Neuronal stem cell (in vitro differentiated cells): ENCODE data around the gene RADX.

Source experiments
- DNase-seq: peaks from one replicate; pipeline ENCODE4 v3.0.0-alpha.2; 2013; ENCODE audit warnings: low spot score
- H2AFZ ChIP-seq: one replicate; pipeline ENCODE4 v1.6.1; 2013; ENCODE audit warnings: mild to moderate bottlenecking, low read length, inconsistent platforms
- H2AK5ac ChIP-seq: 2 replicates; pipeline ENCODE4 v1.6.1; 2013; ENCODE audit warnings: low read depth, mild to moderate bottlenecking, inconsistent platforms, low read length, moderate library complexity, mixed read lengths
- H2BK120ac ChIP-seq: 2 replicates; pipeline ENCODE4 v1.6.1; 2013; ENCODE audit warnings: low read depth, mild to moderate bottlenecking, inconsistent platforms, low read length, moderate library complexity, mixed read lengths
- H2BK12ac ChIP-seq: one replicate; pipeline ENCODE4 v1.6.1; 2013; ENCODE audit warnings: low read length, inconsistent platforms
- H2BK15ac ChIP-seq: 2 replicates; pipeline ENCODE4 v1.6.1; 2013; ENCODE audit warnings: mild to moderate bottlenecking, low read length, inconsistent platforms, mixed read lengths
- H2BK5ac ChIP-seq: one replicate; pipeline ENCODE4 v1.6.1; 2013; ENCODE audit warnings: inconsistent platforms, mild to moderate bottlenecking, low read length, moderate library complexity
- H3K14ac ChIP-seq: one replicate; pipeline ENCODE4 v1.6.1; 2013; ENCODE audit warnings: low read length, inconsistent platforms
- H3K18ac ChIP-seq: 2 replicates; pipeline ENCODE4 v1.6.1; 2013; ENCODE audit warnings: low read length, inconsistent platforms
- H3K23ac ChIP-seq: 2 replicates; pipeline ENCODE4 v1.6.1; 2013; ENCODE audit warnings: low read depth, mild to moderate bottlenecking, mixed read lengths, low read length, inconsistent platforms; ENCODE audit not compliant: poor library complexity
- H3K27ac ChIP-seq: replicated peaks from 3 replicates; pipeline ENCODE4 v1.5.1; 2013; ENCODE audit warnings: low read length, inconsistent platforms
- H3K27me3 ChIP-seq, 3 experiments: 2 replicates each; pipeline ENCODE4 v1.6.1; 2013; ENCODE audit warnings: low read length in 3 of 3, mild to moderate bottlenecking in 2 of 3, inconsistent platforms in 1 of 3, low read depth in 1 of 3, mixed read lengths in 1 of 3, moderate library complexity in 1 of 3; ENCODE audit not compliant: control insufficient read depth in 3 of 3, insufficient read depth in 3 of 3
- H3K36me3 ChIP-seq, 2 donors: replicated peaks in 1 of 2; 2 replicates each; pipeline ENCODE4 v1.6.1; 2013; ENCODE audit warnings: low read length in 2 of 2; ENCODE audit not compliant: control insufficient read depth in 2 of 2, insufficient read depth in 2 of 2
- H3K4ac ChIP-seq: 2 replicates; pipeline ENCODE4 v1.6.1; 2013; ENCODE audit warnings: inconsistent platforms, mild to moderate bottlenecking, low read length, moderate library complexity
- H3K4me1 ChIP-seq, 2 donors: 1 replicate in 1 of 2; 2 replicates in 1 of 2; pipeline ENCODE4 v1.6.1; 2013; ENCODE audit warnings: low read length in 2 of 2, low read depth in 1 of 2; ENCODE audit not compliant: control insufficient read depth in 2 of 2, insufficient read depth in 1 of 2
- H3K4me2 ChIP-seq: one replicate; pipeline ENCODE4 v1.6.1; 2013; ENCODE audit warnings: mild to moderate bottlenecking, low read length, inconsistent platforms; ENCODE audit not compliant: insufficient read depth, poor library complexity, severe bottlenecking
- H3K4me3 ChIP-seq, 2 donors: 2 replicates each; pipeline ENCODE4 v1.5.1; 2013; ENCODE audit warnings: low read length in 2 of 2, mild to moderate bottlenecking in 2 of 2, inconsistent platforms in 1 of 2, moderate library complexity in 1 of 2
- H3K79me1 ChIP-seq: one replicate; pipeline ENCODE4 v1.6.1; 2013; ENCODE audit warnings: low read depth, mild to moderate bottlenecking, inconsistent platforms, low read length, moderate library complexity
- H3K9ac ChIP-seq: one replicate; pipeline ENCODE4 v1.6.1; 2013; ENCODE audit warnings: mild to moderate bottlenecking, low read depth, low read length, inconsistent platforms; ENCODE audit not compliant: poor library complexity
- H3K9me3 ChIP-seq, 2 donors: replicated peaks in 1 of 2; 2 replicates each; pipeline versions ENCODE3 to v1.6.1; 2013; ENCODE audit warnings: low read length in 2 of 2, mild to moderate bottlenecking in 2 of 2, inconsistent platforms in 1 of 2, low read depth in 1 of 2, mixed read lengths in 1 of 2, moderate library complexity in 1 of 2; ENCODE audit not compliant: control insufficient read depth in 2 of 2, insufficient read depth in 1 of 2
- H4K8ac ChIP-seq: one replicate; pipeline ENCODE4 v1.6.1; 2013; ENCODE audit warnings: low read depth, mild to moderate bottlenecking, inconsistent platforms, low read length, moderate library complexity
- H4K91ac ChIP-seq: one replicate; pipeline ENCODE4 v1.6.1; 2013; ENCODE audit warnings: low read length, low read depth, mild to moderate bottlenecking, inconsistent platforms; ENCODE audit not compliant: poor library complexity
- WGBS, 2 donors: extraction: QIAGEN DNeasy Blood & Tissue Kit; methylation state at CpG; one replicate each; pipeline ENCODE4 v1.1.7; 2013; ENCODE audit warnings: missing lambda C conversion rate in 2 of 2, mixed read lengths in 1 of 2; ENCODE audit not compliant: insufficient read length in 2 of 2, insufficient replicate concordance in 1 of 2; ENCODE audit errors: extremely low coverage in 2 of 2; 5-methylcytosine and 5-hydroxymethylcytosine counted together

The RADX gene

DNA sequence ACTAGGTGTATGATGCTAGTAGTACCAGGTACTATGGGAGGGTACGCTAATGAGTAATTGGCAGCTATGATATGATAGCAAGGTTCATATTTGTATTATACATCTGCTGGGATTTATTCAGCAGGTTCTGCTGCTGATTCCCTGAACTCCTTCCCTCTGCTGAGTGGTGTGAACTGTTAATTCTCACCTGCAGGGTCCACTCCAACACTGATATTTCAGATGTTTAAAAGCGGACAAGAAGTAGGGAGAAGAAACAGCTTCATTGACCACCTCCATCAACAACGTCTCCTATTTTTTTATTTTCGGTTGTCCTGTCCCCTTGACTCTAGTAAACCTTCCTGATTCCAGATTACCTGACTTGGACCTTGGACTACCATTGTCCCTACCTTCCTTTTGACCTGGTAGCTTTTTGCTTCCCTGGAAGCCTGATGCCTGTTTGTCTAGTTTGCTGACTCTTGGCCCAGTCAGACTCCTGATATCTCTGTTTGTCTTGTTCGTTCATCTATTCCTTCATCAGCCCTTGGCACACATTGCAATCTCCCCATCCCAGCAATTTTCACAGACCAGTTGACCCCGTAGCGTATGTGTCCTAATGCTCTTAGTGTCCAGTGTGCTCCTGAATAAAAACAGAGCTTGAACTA lies 80.8 kb downstream of the RADX start:
- Histone ChIP-seq H2BK15ac (no peak overlapping the region), H3K4ac (no peak overlapping the region), H3K27me3 (no peaks in the 10 kb centered on the region), H2BK12ac (no peak overlapping the region), H3K18ac (no peak overlapping the region), H3K4me2 (no peak overlapping the region), H3K79me1 (no peaks in the 10 kb centered on the region), H3K4me1 (no peaks in the 10 kb centered on the region), H4K8ac (no peak overlapping the region), H3K9me3 (no peaks in the 10 kb centered on the region), H3K36me3 (no peaks in the 10 kb centered on the region), H3K14ac (no peak overlapping the region), H3K27ac (no peak overlapping the region), H3K4me3 (no peak overlapping the region), H3K9ac (no peak overlapping the region), H2BK5ac (no peak overlapping the region), H2AK5ac (no peak overlapping the region), H3K23ac (no peak overlapping the region), H2BK120ac (no peak overlapping the region), H2AFZ (no peak overlapping the region), H4K91ac (no peak overlapping the region)
- no peak for DNase-seq
- WGBS, 2 donors = no CpG with 5 or more reads among the region's 7 CpGs

DNA sequence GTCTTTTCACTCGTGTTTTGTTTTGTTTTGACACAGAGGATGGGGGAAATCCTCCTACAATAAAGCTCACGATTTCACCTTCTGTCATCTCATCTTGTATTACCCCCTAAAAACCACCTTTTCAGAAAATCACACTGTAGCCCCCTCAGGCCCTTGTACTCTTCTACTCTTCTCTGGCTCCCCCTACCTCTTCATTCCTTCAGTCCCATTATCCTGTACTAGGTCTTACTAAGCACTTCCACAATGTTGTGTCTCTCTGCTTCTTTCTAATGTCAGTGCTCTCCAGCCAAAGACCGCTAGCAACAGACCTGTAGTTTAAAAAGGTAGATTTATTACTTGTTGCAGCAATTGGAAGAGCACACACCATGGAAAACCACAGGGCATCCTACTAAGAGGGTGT lies 84.7 kb downstream of the RADX start:
- Histone ChIP-seq H3K23ac (no peak overlapping the region), H2AK5ac (no peak overlapping the region), H3K79me1 (no peaks in the 10 kb centered on the region), H3K27ac (no peak overlapping the region), H3K18ac (no peak overlapping the region), H3K14ac (no peak overlapping the region), H3K27me3 (no peaks in the 10 kb centered on the region), H3K9ac (no peak overlapping the region), H3K4ac (no peak overlapping the region), H4K8ac (no peak overlapping the region), H4K91ac (no peak overlapping the region), H3K4me3 (no peak overlapping the region), H3K36me3 (no peaks in the 10 kb centered on the region), H2BK15ac (no peak overlapping the region), H2BK5ac (no peak overlapping the region), H3K9me3 (no peaks in the 10 kb centered on the region), H2BK120ac (no peak overlapping the region), H2BK12ac (no peak overlapping the region), H3K4me1 (no peaks in the 10 kb centered on the region), H3K4me2 (no peak overlapping the region), H2AFZ (no peak overlapping the region)
- no peak for DNase-seq
- no CpG with 5 or more reads among the region's 3 CpGs for WGBS, 2 donors

GRCh38 chrX:106698693-106699092 lies 86.9 kb downstream of the RADX start:
- Histone ChIP-seq H3K4me1 (no peaks in the 10 kb centered on the region), H2BK5ac (no peak overlapping the region), H3K9ac (no peak overlapping the region), H3K36me3 (no peaks in the 10 kb centered on the region), H2AFZ (no peak overlapping the region), H3K27me3 (no peaks in the 10 kb centered on the region), H2BK120ac (no peak overlapping the region), H3K18ac (no peak overlapping the region), H2AK5ac (no peak overlapping the region), H3K23ac (no peak overlapping the region), H4K8ac (no peak overlapping the region), H2BK12ac (no peak overlapping the region), H3K4me3 (no peak overlapping the region), H3K4ac (no peak overlapping the region), H2BK15ac (no peak overlapping the region), H3K79me1 (no peaks in the 10 kb centered on the region), H3K14ac (no peak overlapping the region), H4K91ac (no peak overlapping the region), H3K27ac (no peak overlapping the region), H3K4me2 (no peak overlapping the region), H3K9me3 (no peaks in the 10 kb centered on the region)
- WGBS, 2 donors = no CpG with 5 or more reads among the region's 3 CpGs
- no peak for DNase-seq

DNA sequence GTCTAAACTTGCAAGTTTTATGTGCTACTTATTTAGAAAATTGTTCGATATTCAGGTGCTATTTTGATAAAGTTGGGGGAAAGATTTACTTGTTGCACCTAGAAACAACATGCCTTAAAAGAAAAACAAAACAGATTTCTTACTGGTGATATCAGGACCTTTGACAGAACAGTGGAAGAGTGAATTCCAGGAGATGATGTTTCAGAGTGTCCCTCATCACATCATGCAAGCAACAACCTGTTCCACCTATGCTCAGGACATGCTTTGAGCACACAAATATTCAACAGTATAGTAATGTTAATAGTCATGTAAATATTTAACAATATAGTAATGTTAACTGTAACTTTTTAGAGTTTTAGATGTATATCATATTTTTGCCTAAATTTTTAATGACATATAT lies 90.9 kb downstream of the RADX start:
- H3K79me1 ChIP-seq = no peaks in the 10 kb centered on the region
- no peak overlapping the region for H2BK120ac ChIP-seq
- no peak overlapping the region for H3K14ac ChIP-seq
- no peak overlapping the region for H2BK15ac ChIP-seq
- no peaks in the 10 kb centered on the region for H3K27me3 ChIP-seq
- H2AFZ ChIP-seq = no peak overlapping the region
- H3K9me3 ChIP-seq = no peaks in the 10 kb centered on the region
- no peak overlapping the region for H3K4me3 ChIP-seq
- H3K36me3 ChIP-seq = no peaks in the 10 kb centered on the region
- H4K8ac ChIP-seq = no peak overlapping the region
- WGBS, 2 donors = no CpG with 5 or more reads among the region's 1 CpG
- DNase-seq = no peak
- no peak overlapping the region for H2BK5ac ChIP-seq
- H2AK5ac ChIP-seq = no peak overlapping the region
- H3K18ac ChIP-seq = no peak overlapping the region
- H4K91ac ChIP-seq = no peak overlapping the region
- no peak overlapping the region for H3K27ac ChIP-seq
- H3K4ac ChIP-seq = no peak overlapping the region
- no peak overlapping the region for H2BK12ac ChIP-seq
- no peak overlapping the region for H3K23ac ChIP-seq
- no peaks in the 10 kb centered on the region for H3K4me1 ChIP-seq
- no peak overlapping the region for H3K4me2 ChIP-seq
- H3K9ac ChIP-seq = no peak overlapping the region
